T-helper 2 cell (primary cell): ENCODE results near the gene C10orf90.
A peak's percentile ranks its signal among the peaks of the same experiment; 100 is the strongest.

Source experiments
- DNase-seq, 5 experiments: peaks; one replicate each; pipeline versions ENCODE4 v3.0.0 to v3.0.0-alpha.2; 2012 to 2022

Gene C10orf90

DNA sequence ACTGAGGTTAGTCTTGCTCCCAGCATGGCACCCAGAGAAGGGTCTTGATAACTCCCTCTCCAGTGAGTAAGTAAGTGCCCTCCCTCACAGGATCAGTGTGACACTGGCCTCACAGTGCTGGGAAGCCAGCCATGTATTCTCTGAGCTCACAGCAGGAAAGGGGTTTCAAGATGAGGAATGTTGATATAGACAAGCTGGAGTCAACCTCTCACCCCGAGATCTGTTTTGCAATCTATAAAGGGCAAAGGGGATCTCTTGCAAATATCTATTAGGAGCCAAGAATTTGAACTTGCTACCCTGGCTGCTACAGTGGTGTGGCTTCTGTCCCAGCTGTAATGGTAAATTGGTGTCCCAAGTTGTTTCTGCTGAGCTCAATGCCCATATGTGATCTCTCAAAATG, 212.0 kb downstream of the C10orf90 start:
- no peak for DNase-seq

DNA sequence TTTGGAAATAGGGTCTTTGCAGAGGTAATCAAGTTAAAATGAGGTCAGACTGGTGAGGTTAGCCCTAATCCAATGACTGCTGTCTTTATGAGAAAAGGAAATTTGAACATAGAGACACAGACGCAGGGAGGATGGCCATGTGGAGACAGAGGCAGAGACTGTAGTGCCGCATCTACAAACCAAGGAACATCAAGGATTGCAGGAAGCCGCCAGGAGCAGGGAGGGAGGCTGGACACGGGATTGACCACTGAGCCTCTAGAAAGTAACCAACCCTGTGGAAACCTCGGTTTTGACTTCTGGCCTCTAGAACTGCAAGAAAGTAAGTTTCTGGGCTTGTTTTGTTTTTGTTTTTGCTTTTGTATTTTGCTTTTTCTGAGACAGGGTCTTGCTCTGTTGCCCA, 213.9 kb downstream of the C10orf90 start:
- DNase-seq = no peak

DNA sequence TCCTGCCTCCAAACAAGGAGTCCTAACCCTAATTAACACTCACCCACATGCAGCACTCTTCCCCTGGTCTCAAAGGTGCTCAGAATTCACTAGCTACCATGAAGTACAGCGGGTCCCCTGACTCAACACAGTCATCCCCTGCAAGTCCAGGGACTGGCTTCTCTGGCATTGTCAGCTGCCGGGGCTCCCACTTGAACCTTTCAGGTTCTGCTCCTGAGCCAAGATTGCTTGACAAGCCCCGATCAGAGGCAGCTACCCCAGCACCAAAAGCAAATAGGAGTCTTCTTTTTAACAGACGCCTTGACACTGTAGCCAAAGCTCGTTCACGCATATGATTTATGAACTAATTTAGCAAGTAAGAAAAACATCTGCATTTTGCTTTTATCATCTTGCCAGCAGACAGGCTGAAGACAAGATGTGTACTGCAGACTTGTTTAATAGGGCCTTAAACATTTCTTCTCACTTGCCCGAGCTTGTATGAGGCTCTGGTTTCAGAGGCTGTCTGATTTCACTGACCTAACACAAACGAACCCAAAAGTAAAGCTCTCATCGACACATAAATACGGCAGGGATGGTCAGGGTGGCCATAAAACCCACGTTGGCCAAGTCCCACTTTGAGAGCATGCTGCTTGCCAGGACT, 214.6 kb downstream of the C10orf90 start:
- DNase-seq = no peak

DNA sequence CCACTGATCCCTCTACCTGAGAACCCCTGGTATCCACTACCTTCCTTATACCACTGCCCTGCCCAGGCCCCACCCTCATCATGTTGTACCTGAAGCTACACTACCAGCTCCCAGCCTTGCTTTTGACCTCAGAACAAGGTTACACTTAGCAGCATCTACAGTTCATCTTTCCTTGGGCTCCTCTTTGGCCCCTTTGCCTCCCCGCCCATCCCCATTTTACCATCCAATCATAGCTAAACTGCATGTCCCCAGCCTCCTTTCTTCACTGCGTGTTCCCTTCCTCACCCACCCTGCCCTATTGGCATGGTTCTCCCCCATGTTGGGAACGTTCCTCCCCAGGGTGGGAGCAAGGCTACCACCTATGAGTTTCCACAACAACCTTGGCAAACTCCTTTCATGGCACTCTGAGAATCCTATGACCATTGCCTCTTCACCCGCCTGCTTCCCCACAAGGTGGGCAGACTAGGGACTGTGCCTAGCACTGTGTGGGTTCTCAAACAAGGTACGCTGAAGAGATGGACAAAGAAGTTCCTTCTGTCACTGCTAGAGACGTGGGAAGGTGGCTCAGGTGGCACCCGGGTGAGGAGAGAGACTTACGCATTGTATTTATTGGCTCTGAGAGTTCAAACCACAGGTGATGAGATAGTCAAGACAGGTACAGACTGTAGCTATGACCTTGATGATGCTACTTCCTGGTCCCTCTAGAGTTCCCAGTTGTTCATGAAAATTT, 215.3 kb downstream of the C10orf90 start:
- no peak for DNase-seq

DNA sequence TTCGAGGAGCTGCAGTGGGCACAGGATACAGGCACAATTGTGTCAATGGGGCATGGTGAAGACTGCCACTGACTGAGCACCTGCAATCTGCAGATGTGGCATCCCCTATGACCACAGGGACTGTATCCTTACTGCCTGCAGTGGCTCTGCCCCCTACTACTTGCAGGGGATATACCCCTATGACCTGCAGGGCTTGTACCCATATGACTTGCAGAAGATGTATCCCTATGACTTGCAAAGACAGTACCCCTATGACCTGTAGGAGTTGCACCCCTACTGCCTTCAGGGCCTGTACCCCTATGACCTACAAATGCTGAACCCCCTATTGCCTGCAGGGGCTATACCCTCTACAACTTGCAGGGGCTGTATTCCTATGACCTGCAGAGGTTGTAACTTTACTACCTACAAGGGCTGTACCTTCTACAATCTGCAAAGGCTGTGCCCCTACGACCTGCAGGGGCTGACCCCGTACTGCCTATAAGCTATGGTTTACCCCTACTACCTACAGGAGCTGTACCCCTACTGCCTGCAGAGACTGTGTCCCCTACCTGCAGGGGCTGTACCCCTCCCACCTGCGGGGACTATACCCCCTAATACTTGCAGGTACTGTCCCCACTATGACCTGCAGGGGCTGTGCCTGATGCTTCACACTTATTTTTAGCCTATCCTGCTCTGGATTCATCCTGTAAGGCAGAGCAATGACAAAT, 216.3 kb downstream of the C10orf90 start:
- DNase-seq = no peak

DNA sequence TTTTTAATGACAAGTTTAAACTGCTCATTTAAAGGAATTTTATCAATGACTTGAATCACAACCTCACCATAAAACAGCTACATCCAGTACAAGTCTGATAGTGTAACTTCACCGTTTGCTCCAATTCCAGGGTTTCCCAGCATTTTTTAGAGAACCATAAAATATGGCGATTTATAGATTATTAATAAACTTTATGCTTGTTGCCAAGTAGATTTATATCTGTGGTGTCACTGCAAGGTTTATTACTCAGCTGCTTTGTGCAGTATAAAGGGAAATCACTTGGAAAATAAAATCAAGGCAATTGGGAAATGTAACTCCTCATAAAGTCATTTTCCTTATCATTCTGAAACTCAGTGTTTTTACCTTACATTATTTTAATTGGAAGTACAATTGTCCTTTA, 218.2 kb downstream of the C10orf90 start:
- DNase-seq = no peak

DNA sequence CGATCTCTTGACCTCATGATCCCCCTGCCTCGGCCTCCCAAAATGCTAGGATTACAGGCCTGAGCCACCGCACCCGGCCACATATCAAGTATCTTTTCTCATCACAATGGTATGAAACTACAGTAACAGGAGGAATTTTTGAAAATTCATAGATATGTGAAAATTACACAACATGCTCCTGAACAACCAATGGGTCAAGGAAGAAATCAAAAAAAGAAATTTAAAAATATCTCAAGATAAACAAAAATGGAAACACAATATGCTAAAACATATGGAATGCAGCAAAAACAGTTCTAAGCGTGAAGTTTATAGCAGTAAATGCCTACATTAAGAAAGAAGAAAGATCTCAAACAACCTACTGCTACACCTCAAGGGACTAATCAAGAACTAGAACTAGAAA, 222.4 kb downstream of the C10orf90 start:
- no peak for DNase-seq

DNA sequence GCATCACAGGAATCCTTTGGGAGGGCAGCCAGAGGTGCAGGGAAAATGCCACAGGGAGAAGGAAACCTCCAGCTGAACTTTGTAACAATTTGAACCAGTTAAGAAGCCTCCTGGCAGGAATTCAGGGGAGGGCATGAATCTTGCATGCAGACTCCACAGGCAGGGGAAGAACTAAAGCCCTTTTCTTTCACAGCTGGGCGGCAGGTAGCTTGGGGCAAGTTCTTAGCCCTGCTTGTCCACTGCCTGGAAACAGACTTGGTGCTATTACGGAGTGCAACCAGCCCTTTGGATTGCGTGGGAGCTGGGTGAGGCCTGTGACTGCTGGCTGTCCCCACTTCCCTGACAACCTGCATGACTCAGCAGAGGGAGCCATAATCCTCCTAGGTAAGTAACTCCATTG, 230.6 kb downstream of the C10orf90 start:
- DNase-seq = no peak

DNA sequence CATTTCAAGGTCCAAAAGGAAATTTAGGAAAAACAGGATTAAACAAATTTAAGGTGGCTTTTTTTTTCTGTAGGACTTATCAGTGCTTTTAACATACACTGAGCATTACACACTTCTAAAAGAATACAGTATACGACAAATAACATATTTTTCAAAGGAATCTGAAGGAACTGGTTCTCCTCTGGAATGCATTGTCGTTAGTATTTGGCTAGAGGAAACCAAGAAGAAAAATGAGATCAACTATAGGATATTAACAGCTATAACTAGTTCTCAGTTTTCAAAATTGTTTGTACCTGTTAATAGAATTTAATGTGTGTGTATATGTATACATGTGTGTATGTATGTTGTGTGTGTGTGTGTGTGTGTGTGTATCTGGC, 232.1 kb downstream of the C10orf90 start:
- DNase-seq = no peak

DNA sequence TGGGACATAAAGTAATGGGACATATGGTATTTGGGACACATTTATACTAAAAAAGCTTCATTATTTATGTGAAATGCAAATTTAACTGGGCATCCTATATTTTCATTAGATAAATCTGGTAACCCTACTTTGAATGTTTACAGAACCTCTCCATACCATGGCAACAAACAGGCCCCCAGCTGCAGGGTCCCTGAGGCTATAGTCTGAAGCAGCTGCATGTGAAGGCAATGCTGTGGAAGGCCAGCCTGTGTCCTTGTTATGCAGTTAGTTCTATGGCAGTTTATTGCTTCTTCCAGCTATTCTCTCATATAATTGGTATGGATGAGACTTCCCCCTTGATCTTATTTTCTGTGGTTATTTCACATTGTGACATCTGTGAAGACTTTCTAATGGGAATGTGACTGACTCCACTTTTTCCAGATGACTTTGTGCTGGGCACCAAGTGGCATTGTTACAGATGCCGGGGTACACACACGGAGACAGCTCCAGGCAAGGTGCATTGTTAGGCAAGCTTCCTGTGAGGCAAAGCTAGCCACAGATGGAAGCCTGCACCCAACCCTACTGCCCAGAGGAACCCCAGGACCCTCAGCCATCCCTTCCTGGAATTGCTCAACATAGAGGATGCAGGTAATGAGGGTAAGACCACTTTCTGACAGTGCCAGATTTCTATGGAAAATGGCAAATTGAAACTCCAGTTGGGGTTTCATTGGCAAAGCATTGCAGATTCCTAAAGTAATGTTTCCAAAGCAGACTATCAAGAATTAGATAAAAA, 232.7 kb downstream of the C10orf90 start:
- DNase-seq = no peak

DNA sequence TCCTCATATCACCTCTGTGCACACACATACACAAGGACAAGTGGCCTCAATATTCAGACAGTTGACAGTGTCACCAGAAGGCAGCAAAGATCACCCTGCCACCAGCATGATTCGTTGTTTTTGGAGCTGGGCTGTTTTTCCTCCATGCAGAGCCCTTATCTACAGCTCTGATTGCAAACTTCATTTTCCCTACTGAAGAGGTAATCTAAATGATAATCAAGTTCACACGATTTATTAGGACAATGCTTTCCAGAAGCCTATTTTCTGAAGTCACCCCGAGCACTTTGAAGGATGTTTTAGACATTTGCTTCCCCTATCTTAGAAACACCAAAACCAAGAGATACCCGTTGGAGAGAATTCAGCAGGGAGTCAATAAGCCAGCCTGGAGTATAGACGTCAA, 236.3 kb downstream of the C10orf90 start:
- no peak for DNase-seq

DNA sequence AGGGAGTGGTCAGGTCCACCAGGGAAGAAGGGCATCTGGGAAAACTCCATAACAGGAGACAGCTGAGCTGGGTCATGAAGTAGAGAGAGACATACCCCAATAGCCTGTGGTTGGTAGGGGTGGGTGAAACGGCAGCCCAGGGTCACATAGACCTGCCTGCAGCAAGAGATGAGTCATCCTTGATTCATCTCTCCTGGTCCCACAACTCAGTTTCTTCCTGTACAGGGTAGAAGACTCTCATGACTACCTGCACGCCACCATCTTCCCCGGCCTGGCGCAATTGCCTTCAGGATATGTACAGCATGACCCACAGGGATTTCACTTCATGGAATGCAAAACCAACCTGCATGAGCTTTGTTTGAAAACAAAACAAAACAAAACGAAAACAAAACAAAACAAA, 237.1 kb downstream of the C10orf90 start:
- peak in 1 of 5 experiments; percentile 33 for DNase-seq

DNA sequence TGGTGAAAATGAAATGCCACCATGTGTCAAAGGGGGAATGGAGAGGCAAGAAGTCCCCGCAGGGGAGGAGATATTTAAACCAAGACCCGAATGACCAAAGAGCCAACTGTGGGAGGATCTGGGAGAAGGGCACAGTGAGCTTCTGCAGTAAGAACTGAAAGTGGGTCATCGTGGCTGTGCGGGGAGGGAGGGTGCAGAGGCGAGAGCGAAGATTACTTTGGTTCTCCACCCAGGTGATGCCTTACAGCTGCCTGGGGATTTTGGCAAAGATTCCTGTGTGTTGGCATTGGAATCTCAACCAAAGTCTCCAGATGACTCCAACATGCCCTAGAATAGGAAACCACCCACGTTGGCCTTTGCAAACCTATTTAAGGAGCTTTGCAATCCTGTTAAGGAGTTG, 238.0 kb downstream of the C10orf90 start:
- peak in 1 of 5 experiments; percentile 33 for DNase-seq

DNA sequence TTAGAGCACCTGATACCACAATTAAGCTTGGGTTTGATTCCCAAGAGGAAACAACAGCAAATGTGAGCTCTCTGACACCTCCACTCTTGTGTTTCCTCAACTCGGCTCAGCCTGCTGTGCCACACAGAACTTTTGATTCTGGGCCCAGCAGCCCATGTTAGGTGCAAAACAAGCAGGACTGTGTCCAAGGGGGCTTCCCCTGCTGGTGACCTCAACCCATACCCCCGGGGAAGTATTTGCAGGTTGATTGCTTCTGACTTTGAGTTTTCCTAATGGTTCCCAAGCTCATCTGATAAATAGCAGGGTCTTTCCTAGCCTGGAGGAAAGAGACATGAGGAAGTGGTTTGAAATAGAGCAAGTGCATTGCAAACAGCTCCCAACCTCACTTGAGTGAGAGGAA, 238.7 kb downstream of the C10orf90 start:
- no peak for DNase-seq

DNA sequence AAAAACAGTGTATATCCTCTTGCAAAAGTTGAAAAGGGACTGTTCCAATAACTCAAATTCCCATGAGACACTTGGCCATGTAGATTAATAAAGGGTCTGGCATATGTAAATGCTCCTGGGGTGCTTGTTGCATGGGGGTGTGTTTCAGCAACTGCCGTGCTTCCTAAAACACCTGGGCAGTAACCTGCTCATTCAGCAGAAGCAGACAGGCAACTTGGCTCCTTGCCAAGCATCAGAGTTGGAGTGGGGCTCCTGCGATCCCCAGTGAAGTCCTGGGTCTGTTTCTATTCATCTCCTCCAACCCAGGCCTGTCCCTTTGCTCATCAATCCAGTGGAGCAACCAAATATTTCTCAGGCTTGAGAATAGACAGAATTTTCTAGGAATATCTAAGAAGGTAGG, 240.0 kb downstream of the C10orf90 start:
- DNase-seq = no peak

DNA sequence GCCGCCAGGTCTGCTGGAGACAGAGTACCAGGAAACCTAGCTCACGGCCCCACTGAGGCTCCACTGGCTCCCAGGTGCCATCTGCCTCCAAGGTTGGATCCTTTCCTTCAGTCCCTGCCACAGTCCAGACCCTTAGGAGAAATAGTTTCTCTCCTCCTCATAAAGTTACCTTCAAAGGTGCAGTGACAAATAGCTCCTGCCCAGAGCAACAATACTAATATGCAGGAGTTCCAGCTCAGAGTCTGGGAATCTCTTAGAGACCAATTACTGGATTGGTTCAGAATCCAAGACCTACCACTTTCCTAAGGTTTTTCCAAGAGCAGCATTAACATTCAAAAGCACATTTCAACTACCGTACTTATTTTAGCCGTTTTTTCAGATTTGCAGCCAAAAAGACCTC, 241.2 kb downstream of the C10orf90 start:
- no peak for DNase-seq

DNA sequence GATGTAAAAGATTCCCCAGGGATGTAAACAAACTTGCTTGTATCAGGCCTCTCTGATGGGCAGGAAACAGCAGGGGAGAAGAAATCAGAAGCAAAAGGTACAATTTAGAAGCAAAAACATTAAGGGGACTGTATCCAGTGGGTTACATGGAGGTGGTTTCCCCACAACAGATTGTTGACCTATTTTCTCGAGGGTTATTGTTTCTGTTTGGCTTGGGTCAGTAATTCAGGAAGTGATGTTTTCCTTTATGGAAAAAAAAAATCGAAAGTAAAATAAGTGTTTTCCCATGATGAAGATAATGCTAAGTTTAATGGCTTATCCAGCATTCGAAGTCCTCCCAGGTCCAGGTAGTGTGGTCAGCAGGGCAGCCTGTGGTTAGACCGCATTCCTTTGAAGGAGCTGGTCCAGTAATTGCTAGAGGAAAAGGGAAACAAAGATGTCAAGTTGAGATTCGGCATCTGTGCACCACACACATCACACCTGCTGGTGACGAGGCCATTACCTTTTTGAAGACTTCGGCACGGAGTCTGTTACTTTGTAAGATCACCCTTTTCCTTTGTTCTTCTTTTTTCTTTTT, 244.9 kb downstream of the C10orf90 start:
- no peak for DNase-seq

DNA sequence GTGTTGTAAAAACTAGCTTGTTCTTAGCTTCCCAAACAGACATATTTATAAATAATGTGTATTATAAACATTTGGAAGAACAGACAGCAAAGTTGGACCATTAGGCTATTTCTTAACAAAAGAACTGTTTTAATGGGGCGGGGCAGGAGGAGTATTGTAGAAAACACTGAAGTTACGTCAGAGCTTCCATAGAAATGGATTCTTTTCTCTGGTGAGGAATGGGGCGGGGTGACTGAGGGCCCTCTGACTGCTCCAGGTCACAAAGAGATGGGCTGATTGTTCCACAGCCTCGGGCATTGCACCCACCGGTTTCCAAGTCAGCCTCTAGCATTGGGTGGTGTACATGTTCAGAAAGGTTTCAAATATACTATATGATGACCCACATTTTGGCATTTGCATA, 245.5 kb downstream of the C10orf90 start:
- no peak for DNase-seq

DNA sequence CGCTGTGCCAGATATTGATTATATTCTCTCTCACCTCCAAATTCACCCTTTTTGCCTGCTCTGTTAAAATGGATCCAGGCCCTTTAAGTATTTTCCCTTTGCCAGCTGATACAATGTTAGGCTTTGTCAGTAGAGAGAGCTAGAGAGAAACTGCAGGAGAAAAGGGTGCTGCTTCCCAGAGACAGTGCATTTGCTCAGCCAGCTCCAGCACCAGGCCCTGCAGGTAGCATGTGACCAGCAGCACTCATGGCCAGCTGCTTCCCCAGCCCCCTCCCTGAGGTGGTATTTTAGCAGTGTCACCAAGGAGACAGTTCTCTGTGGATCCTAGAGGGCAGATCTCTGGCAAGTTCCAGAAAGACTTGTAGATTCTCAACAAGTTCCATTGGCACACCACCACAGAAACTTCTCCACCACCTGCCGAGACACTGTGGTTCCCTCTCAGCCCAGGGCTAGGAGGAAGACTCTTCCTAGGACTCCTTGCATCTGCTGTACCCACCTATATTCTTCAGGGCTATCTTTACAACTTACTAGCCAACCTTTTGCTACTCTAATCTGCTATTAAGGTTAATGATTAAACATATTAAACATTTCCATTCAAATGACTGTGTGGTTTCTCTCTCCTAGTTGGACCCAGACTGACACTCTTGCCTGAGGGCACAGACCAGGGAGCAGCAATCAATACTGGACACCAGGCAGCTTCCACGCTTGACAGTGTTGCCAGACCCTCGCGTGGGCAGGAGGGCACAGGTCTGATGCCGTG, 246.6 kb downstream of the C10orf90 start:
- DNase-seq = no peak

DNA sequence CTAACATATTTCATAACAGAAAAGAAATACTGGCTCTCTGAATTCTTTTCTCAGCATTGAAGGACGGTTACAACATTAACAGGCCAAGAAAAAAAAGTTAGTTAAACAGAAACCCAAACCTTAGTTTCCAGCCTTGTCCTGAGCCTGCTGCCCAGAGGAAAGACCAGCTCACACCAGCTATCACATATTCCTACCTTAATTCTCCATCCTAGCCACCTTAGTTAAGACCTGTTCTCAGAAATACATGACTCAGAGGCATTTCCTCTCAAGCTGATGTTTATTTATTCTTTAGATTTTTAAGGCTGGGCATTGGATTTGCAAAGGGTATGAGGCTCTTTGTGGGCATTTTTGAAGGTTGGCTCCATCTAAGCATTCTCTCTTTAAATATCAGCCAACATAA, 247.9 kb downstream of the C10orf90 start:
- no peak for DNase-seq

DNA sequence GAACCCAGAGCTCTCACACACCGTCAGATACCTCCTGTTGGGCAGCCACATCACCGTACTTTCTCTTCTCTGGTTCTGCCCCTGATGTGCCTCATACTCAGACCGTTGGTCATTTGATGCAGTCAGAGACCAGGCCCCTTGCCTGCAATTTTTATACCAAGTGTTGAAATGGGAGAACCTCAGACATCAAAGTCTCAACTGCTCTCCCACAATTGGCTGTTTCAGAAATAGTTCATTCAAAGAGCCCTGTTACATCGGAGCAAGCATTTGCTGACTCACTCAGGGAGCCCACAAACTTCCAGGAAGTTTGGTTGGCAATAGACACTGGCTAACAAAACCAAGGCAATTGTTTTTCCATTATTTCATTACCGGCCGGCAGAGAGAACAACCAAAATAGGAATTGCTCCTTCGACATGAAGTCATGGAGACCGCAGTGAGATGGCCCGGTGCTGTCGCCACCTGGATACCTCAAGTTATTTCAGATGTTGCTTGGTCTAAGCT, 248.7 kb downstream of the C10orf90 start:
- DNase-seq = no peak
